Esophagus squamous epithelium (tissue), 5 donors: ENCODE data around the gene VWA5A. TPM values are rescaled to one million over a fixed set of nuclear protein-coding genes. Genes with fewer than 3 reads are reported as not detected.

Experiments
- DNase-seq: peaks from one replicate; lab custom pipeline; 2025; lab: John Stamatoyannopoulos, UW
- H3K27ac ChIP-seq, 4 donors: fragments of 200-600 bp; sonication (generic); one replicate each; pipeline ENCODE4 v1.5.1; 2016 to 2019; ENCODE audit warnings: mild to moderate bottlenecking in 1 of 4
- H3K27me3 ChIP-seq, 4 donors: fragments of 200-600 bp; sonication (generic); 1 replicate in 3 of 4; 2 replicates in 1 of 4; pipeline versions ENCODE4 v1.5.1 to v1.6.0; 2017 to 2021; ENCODE audit warnings: antibody characterized with exemption in 1 of 4
- H3K36me3 ChIP-seq, 3 donors: fragments of 200-600 bp; sonication (generic); one replicate each; pipeline ENCODE4 v1.5.1; 2016 to 2019
- H3K4me1 ChIP-seq, 3 donors: fragments of 200-600 bp; sonication (generic); one replicate each; pipeline ENCODE4 v1.5.1; 2017 to 2019
- H3K4me3 ChIP-seq, 4 donors: fragments of 200-600 bp; sonication (generic); 1 replicate in 3 of 4; 2 replicates in 1 of 4; pipeline ENCODE4 v1.5.1; 2016 to 2019; ENCODE audit warnings: mild to moderate bottlenecking in 2 of 4, moderate library complexity in 1 of 4
- H3K9me3 ChIP-seq, 3 donors: fragments of 200-600 bp; sonication (generic); one replicate each; pipeline ENCODE4 v1.5.1; 2016 to 2019
- POLR2A ChIP-seq, 4 donors: fragments of 450-650 bp; IDR thresholded peaks; one replicate each; pipeline ENCODE4 v1.6.1; 2017; ENCODE audit warnings: antibody characterized with exemption in 4 of 4, mild to moderate bottlenecking in 4 of 4, moderate library complexity in 3 of 4
- WGBS, 2 donors: methylation state at CpG; one replicate each; pipeline ENCODE4 v1.1.5; 2018; 5-methylcytosine and 5-hydroxymethylcytosine counted together
- intact Hi-C: fragments of 100-400 bp; cut with DNase I; formaldehyde crosslinking; loops from one replicate; pipeline ENCODE4 v1.15.0; 2022
- total RNA-seq, 4 donors: library from RNA; depleted of rRNA; stranded (reverse); fragments of >200 nt; gene quantifications; one replicate each; pipeline ENCODE4 v1.1.0, GENCODE V29; 2016
- TF ChIP-seq, protein P1 (sequence below), 6 experiments: fragments of 450-650 bp in 4 of 6; fragments of 200-600 bp in 2 of 6; sonication (generic) in 2 of 6; IDR thresholded peaks; one replicate each; pipeline ENCODE4 v1.5.1; 2016 to 2019; ENCODE audit warnings: antibody characterized with exemption in 6 of 6, mild to moderate bottlenecking in 4 of 6, moderate library complexity in 4 of 6
- donor health status: DM: yes; HTN: yes; CAD: no.

The VWA5A gene
- total RNA-seq, 4 donors from 2014 or later = 2.7 to 19.8 (median 12.1) TPM

DNA sequence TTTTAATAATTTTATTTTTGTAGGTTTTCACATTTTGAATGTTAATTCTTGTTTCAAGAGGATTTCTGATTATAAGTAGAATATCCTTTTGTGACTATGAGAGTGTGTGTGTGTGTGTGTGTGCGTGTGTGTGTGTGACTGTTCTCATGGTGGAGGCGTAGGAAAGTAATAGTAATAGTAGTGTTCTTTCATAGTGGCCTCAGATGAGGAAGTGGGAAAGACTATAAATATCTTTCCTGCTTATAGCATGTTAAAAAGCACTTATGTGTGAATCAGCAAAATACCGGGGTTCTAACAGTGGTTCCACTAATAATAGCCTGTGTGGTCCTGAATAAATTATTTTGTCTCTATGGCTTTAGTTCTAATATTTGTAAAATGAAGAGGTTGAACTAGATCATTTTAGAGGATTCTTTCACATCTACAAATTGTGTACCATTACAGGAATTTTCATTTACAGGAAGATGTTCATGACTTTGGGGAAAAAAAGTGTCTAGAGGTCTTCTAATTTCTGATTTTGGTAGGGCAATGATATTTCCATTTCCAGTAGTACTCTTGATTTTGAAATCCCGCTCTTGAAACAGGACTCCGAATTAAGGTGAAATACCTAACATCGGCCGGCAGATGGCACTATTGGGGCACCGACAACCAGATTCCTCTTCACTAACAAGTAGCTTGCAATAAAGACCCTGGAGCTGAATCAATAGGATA, 44.2 kb upstream of the VWA5A start:
- H3K4me3 ChIP-seq = no peak overlapping the region
- H3K9me3 ChIP-seq = no peaks in the 10 kb centered on the region
- H3K27me3 ChIP-seq = peaks cover 0 to 69% (median 1%) of the 10 kb centered on the region in 4 donors
- TF ChIP-seq, protein P1, sequence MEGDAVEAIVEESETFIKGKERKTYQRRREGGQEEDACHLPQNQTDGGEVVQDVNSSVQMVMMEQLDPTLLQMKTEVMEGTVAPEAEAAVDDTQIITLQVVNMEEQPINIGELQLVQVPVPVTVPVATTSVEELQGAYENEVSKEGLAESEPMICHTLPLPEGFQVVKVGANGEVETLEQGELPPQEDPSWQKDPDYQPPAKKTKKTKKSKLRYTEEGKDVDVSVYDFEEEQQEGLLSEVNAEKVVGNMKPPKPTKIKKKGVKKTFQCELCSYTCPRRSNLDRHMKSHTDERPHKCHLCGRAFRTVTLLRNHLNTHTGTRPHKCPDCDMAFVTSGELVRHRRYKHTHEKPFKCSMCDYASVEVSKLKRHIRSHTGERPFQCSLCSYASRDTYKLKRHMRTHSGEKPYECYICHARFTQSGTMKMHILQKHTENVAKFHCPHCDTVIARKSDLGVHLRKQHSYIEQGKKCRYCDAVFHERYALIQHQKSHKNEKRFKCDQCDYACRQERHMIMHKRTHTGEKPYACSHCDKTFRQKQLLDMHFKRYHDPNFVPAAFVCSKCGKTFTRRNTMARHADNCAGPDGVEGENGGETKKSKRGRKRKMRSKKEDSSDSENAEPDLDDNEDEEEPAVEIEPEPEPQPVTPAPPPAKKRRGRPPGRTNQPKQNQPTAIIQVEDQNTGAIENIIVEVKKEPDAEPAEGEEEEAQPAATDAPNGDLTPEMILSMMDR (IDR thresholded peaks at IDR 0.05) = peak; percentile 48 to 76 (median 60)
- TF ChIP-seq POLR2A (IDR thresholded peaks at IDR 0.05) = no peak
- no peaks in the 10 kb centered on the region for H3K36me3 ChIP-seq
- WGBS, 2 donors = 4 to 11% methylated on average over 8 of the region's 8 CpGs
- H3K27ac ChIP-seq = no peak overlapping the region
- DNase-seq = no peak
- intact Hi-C loops = loop anchor here (5.0 kb wide), 1 partner anchor 121 kb away; no protein-coding TSS in a partner anchor
- peaks cover 5 to 24% (median 9%) of the 10 kb centered on the region in 3 donors for H3K4me1 ChIP-seq

DNA sequence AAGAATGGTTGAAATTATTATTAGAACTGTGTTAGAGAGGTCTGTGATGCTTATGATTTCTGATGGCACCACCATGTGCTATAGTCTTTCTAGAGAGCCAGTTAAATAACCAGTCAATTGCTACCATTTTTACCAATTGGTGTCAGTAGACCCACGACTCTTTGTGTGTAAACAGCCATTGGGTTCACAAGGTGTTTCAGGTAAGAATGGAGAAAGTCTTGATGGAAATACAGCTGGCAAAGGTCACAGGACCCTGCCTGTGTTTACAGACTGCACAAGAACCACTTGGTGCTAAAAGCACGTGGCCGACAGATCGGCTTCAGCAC, 43.7 kb upstream of the VWA5A start:
- H3K9me3 ChIP-seq = no peaks in the 10 kb centered on the region
- no peaks in the 10 kb centered on the region for H3K36me3 ChIP-seq
- no peak overlapping the region for H3K27ac ChIP-seq
- 49 to 54% methylated on average over 4 of the region's 4 CpGs for WGBS, 2 donors
- no peak for DNase-seq
- H3K4me1 ChIP-seq = peaks cover 8 to 29% (median 13%) of the 10 kb centered on the region in 3 donors
- peaks cover 0 to 69% (median 1%) of the 10 kb centered on the region in 4 donors for H3K27me3 ChIP-seq
- TF ChIP-seq POLR2A (IDR thresholded peaks at IDR 0.05) = no peak
- TF ChIP-seq, protein P1 (IDR thresholded peaks at IDR 0.05) = peak in 1 of 6 experiments; percentile 13
- no peak overlapping the region for H3K4me3 ChIP-seq
- intact Hi-C loops = loop anchor here (5.0 kb wide), 1 partner anchor 121 kb away; no protein-coding TSS in a partner anchor

DNA sequence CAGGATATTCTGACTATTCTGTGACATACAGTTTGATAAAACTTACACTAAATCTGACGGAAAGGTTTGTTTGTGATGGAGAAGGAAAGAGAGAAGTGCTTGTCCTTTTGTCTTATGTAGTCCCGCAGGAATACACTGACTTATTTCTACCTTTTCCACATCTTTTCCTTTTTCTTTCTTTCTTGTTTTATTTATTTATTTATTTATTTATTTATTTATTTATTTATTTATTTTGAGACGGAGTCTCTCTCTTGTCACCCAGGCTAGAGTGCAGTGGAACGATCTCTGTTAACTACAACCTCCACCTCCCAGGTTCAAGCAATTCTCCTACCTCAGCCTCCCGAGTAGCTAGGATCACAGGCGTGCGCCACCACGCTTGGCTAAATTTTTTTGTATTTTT, 43.1 kb upstream of the VWA5A start:
- H3K4me3 ChIP-seq = no peak overlapping the region
- intact Hi-C loops = loop anchor here (5.0 kb wide), 1 partner anchor 120 kb away; no protein-coding TSS in a partner anchor
- no peak for TF ChIP-seq POLR2A (IDR thresholded peaks at IDR 0.05)
- TF ChIP-seq, protein P1 (IDR thresholded peaks at IDR 0.05) = no peak
- DNase-seq = no peak
- no peaks in the 10 kb centered on the region for H3K9me3 ChIP-seq
- peaks cover 8 to 31% (median 13%) of the 10 kb centered on the region in 3 donors for H3K4me1 ChIP-seq
- H3K27me3 ChIP-seq = peaks cover 0 to 69% (median 1%) of the 10 kb centered on the region in 4 donors
- H3K27ac ChIP-seq = no peak overlapping the region
- no peaks in the 10 kb centered on the region for H3K36me3 ChIP-seq
- 84 to 88% methylated on average over 8 of the region's 8 CpGs for WGBS, 2 donors

GRCh38 chr11:124074554-124074953, 40.7 kb upstream of the VWA5A start:
- H3K27me3 ChIP-seq = peaks cover 0 to 63% (median 1%) of the 10 kb centered on the region in 4 donors
- no peak overlapping the region for H3K4me3 ChIP-seq
- no peak for TF ChIP-seq POLR2A (IDR thresholded peaks at IDR 0.05)
- TF ChIP-seq, protein P1 (IDR thresholded peaks at IDR 0.05) = no peak
- H3K27ac ChIP-seq = no peak overlapping the region
- no peak for DNase-seq
- intact Hi-C loops = loop anchor here (5.0 kb wide), 1 partner anchor 118 kb away; no protein-coding TSS in a partner anchor
- no peaks in the 10 kb centered on the region for H3K9me3 ChIP-seq
- H3K36me3 ChIP-seq = no peaks in the 10 kb centered on the region
- H3K4me1 ChIP-seq = peaks cover 8 to 26% (median 12%) of the 10 kb centered on the region in 3 donors
- WGBS, 2 donors = 71 to 94% methylated on average over 2 to 4 of the region's 5 CpGs

DNA sequence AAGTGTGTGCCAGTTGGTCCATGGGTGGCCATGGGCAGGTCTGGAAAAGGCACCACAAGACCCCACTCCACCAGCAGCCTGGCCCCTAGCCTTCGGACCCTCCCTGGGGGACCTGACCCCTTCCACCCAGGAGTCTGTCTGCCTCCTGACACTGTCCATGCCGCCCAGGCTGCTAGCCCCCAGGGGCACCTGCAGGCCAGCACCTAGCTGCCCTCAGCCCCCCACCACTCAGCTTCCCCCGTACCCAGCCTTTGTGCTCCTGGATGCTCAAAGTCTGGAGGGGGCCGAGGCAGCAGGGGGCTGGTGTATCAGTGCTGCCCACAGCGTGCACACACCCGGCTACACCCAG, 39.8 kb upstream of the VWA5A start:
- Histone ChIP-seq H3K4me1 (peaks cover 8 to 21% (median 9%) of the 10 kb centered on the region in 3 donors), H3K27ac (peak overlapping the region in 1 of 4 donors; percentile 21), H3K36me3 (no peaks in the 10 kb centered on the region), H3K27me3 (peaks cover 0 to 55% (median 1%) of the 10 kb centered on the region in 4 donors), H3K4me3 (peak overlapping the region in 3 of 4 donors; percentile 36 to 62 (median 38)), H3K9me3 (no peaks in the 10 kb centered on the region)
- TF ChIP-seq POLR2A (IDR thresholded peaks at IDR 0.05) = no peak
- TF ChIP-seq, protein P1 (IDR thresholded peaks at IDR 0.05) = no peak
- DNase-seq = no peak
- intact Hi-C loops = no loop called here
- no CpG with 5 or more reads among the region's 6 CpGs for WGBS, 2 donors
